ENCODE data around the gene TENT5A.

The TENT5A gene

DNA sequence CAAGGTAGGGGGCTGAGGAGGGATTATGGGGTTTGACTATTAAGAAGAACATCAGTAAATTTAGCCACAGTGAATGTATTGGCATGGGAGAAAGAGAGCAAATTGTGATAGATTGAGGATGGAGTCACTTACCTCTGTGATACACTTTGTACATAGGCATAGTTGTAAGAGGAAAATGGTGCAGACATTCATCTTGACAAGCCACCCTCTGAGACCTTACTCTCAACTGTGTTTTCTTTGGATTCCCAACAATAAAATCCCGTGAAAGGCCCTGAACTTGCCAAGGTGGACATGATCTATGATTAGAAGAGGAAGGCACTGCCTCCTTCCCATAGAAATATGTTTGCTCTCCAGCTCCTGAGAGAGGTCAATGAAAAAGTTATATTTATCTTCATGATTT, 18.6 kb upstream of the TENT5A start:
- Histone ChIP-seq H3K79me2 (ENCODE audit: insufficient read depth, low read length) (no peaks in the 10 kb centered on the region), H3K4me3 (ENCODE audit: low read depth, low read length, poor library complexity, severe bottlenecking) (no peak overlapping the region), H3K36me3 (ENCODE audit: insufficient read depth, low read length) (no peaks in the 10 kb centered on the region), H2AFZ (ENCODE audit: low read length) (no peak overlapping the region), H3K4me2 (ENCODE audit: low read length) (no peak overlapping the region), H3K27me3 (ENCODE audit: insufficient read depth, low read length) (no peaks in the 10 kb centered on the region), H3K9me2 (ENCODE audit: low read depth, low read length) (no peaks in the 10 kb centered on the region), H3F3A (ENCODE audit: insufficient read depth, low read length) (no peaks in the 10 kb centered on the region), H4K20me1 (ENCODE audit: insufficient read depth, low read length) (no peaks in the 10 kb centered on the region), H3K9me3 (ENCODE audit: low read length) (no peaks in the 10 kb centered on the region), H3K4me1 (ENCODE audit: insufficient read depth, low read length, severe bottlenecking) (no peaks in the 10 kb centered on the region), H3K27ac (ENCODE audit: low read depth, low read length, poor library complexity, severe bottlenecking) (no peak overlapping the region), H3K9ac (ENCODE audit: low read length) (no peak overlapping the region)
- TF ChIP-seq, protein P1, sequence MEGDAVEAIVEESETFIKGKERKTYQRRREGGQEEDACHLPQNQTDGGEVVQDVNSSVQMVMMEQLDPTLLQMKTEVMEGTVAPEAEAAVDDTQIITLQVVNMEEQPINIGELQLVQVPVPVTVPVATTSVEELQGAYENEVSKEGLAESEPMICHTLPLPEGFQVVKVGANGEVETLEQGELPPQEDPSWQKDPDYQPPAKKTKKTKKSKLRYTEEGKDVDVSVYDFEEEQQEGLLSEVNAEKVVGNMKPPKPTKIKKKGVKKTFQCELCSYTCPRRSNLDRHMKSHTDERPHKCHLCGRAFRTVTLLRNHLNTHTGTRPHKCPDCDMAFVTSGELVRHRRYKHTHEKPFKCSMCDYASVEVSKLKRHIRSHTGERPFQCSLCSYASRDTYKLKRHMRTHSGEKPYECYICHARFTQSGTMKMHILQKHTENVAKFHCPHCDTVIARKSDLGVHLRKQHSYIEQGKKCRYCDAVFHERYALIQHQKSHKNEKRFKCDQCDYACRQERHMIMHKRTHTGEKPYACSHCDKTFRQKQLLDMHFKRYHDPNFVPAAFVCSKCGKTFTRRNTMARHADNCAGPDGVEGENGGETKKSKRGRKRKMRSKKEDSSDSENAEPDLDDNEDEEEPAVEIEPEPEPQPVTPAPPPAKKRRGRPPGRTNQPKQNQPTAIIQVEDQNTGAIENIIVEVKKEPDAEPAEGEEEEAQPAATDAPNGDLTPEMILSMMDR (IDR thresholded peaks at IDR 0.05; ENCODE audit: low read length), result no peak
- TF ChIP-seq EZH2 (IDR thresholded peaks at IDR 0.05; ENCODE audit: borderline replicate concordance, low read length), result no peak

DNA sequence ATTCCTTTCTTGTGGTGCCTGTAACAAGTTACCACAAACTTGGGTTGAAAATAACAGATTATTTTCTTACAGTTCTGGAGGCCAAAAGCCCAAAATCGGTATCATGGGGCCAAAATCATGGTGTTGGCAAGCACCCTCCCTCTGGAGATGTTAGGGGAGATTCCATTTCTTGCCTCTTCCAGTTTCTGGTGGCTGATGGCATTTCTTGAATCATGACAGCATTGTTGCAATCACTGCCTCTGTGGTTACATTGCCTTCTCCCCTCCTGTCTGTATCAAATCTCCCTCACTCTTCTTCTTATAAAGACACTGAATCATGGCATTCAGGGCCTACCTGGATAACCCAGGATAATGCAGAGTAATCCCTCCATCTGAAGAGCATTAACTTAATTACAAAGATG, 17.9 kb upstream of the TENT5A start:
- Histone ChIP-seq H3K4me2 (ENCODE audit: low read length) (no peak overlapping the region), H3K4me1 (ENCODE audit: insufficient read depth, low read length, severe bottlenecking) (no peaks in the 10 kb centered on the region), H4K20me1 (ENCODE audit: insufficient read depth, low read length) (no peaks in the 10 kb centered on the region), H3K27ac (ENCODE audit: low read depth, low read length, poor library complexity, severe bottlenecking) (no peak overlapping the region), H3K9me2 (ENCODE audit: low read depth, low read length) (no peaks in the 10 kb centered on the region), H3K9ac (ENCODE audit: low read length) (no peak overlapping the region), H3K9me3 (ENCODE audit: low read length) (no peaks in the 10 kb centered on the region), H3K27me3 (ENCODE audit: insufficient read depth, low read length) (no peaks in the 10 kb centered on the region), H2AFZ (ENCODE audit: low read length) (no peak overlapping the region), H3K79me2 (ENCODE audit: insufficient read depth, low read length) (no peaks in the 10 kb centered on the region), H3F3A (ENCODE audit: insufficient read depth, low read length) (no peaks in the 10 kb centered on the region), H3K4me3 (ENCODE audit: low read depth, low read length, poor library complexity, severe bottlenecking) (no peak overlapping the region), H3K36me3 (ENCODE audit: insufficient read depth, low read length) (no peaks in the 10 kb centered on the region)
- TF ChIP-seq, protein P1 (IDR thresholded peaks at IDR 0.05; ENCODE audit: low read length), result no peak
- TF ChIP-seq EZH2 (IDR thresholded peaks at IDR 0.05; ENCODE audit: borderline replicate concordance, low read length), result no peak

DNA sequence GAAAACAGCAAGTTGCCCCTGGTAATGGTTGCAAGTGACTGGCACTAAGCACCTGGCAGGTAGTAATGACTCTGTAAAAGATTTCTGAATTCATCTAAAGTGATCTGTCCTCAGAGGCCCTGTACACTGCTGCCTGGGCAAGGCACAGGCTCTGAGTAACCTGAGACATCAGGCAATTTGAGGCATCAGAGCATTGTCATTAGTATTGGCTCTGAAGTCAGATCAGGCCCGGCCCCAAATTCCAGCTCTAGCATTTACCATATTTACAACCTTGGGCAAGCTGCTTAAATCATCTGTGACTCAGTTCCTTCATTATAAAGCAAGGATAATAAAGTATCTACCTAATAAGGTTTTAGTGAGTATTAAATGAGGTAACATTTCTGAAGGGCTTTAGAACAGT, 17.3 kb upstream of the TENT5A start:
- Histone ChIP-seq H3K9me2 (ENCODE audit: low read depth, low read length) (no peaks in the 10 kb centered on the region), H3F3A (ENCODE audit: insufficient read depth, low read length) (no peaks in the 10 kb centered on the region)

More for the DNA sequence above, 17.3 kb upstream of the TENT5A start:
- no peaks in the 10 kb centered on the region for H3K36me3 ChIP-seq (ENCODE audit: insufficient read depth, low read length)
- no peak overlapping the region for H3K4me3 ChIP-seq (ENCODE audit: low read depth, low read length, poor library complexity, severe bottlenecking)
- H3K9ac ChIP-seq (ENCODE audit: low read length), result no peak overlapping the region
- H3K79me2 ChIP-seq (ENCODE audit: insufficient read depth, low read length), result no peaks in the 10 kb centered on the region
- no peak overlapping the region for H3K4me2 ChIP-seq (ENCODE audit: low read length)
- H3K9me3 ChIP-seq (ENCODE audit: low read length), result no peaks in the 10 kb centered on the region
- no peaks in the 10 kb centered on the region for H4K20me1 ChIP-seq (ENCODE audit: insufficient read depth, low read length)
- H3K4me1 ChIP-seq (ENCODE audit: insufficient read depth, low read length, severe bottlenecking), result no peaks in the 10 kb centered on the region
- H3K27ac ChIP-seq (ENCODE audit: low read depth, low read length, poor library complexity, severe bottlenecking), result no peak overlapping the region
- TF ChIP-seq, protein P1 (IDR thresholded peaks at IDR 0.05; ENCODE audit: low read length), result no peak
- TF ChIP-seq EZH2 (IDR thresholded peaks at IDR 0.05; ENCODE audit: borderline replicate concordance, low read length), result no peak
- H3K27me3 ChIP-seq (ENCODE audit: insufficient read depth, low read length), result no peaks in the 10 kb centered on the region
- no peak overlapping the region for H2AFZ ChIP-seq (ENCODE audit: low read length)
